GM21367 (cell line): Measurements from ENCODE around the gene MFAP4.
"Not testable (repeated sequence)": the region's sequence is repeated elsewhere in the genome, so short reads cannot be mapped to it uniquely, and the experiment has no call there.

Source experiments
- ATAC-seq: cut with Tn5 transposase; IDR thresholded peaks from one replicate; pipeline ENCODE4 v1.9.1; 2021; ENCODE audit not compliant: unreplicated experiment

The MFAP4 gene

GRCh38 chr17:19354748-19355147 lies 32.2 kb downstream of the MFAP4 start:
- no peak for ATAC-seq

GRCh38 chr17:19353401-19353800 lies 33.6 kb downstream of the MFAP4 start:
- ATAC-seq, result not testable (repeated sequence)

GRCh38 chr17:19348806-19349205 lies 38.2 kb downstream of the MFAP4 start:
- ATAC-seq, result no peak

GRCh38 chr17:19348081-19348650 lies 38.8 kb downstream of the MFAP4 start:
- no peak for ATAC-seq

GRCh38 chr17:19347323-19348080 lies 39.5 kb downstream of the MFAP4 start:
- no peak for ATAC-seq

- ATAC-seq, result no peak
Observed at GRCh38 chr17:19346351-19347255, 40.4 kb downstream of the MFAP4 start.

GRCh38 chr17:19345486-19346350 lies 41.3 kb downstream of the MFAP4 start:
- ATAC-seq, result no peak

GRCh38 chr17:19345067-19345460 lies 41.9 kb downstream of the MFAP4 start:
- ATAC-seq, result no peak

- ATAC-seq, result no peak
Observed at GRCh38 chr17:19344311-19345066, 42.5 kb downstream of the MFAP4 start.

GRCh38 chr17:19343671-19344151 lies 43.3 kb downstream of the MFAP4 start:
- no peak for ATAC-seq

- ATAC-seq, result no peak
Observed at GRCh38 chr17:19343256-19343630, 43.7 kb downstream of the MFAP4 start.

GRCh38 chr17:19342611-19343255 lies 44.3 kb downstream of the MFAP4 start:
- no peak for ATAC-seq

GRCh38 chr17:19341641-19342610 lies 45.1 kb downstream of the MFAP4 start:
- no peak for ATAC-seq

- no peak for ATAC-seq
Observed at GRCh38 chr17:19341211-19341631, 45.8 kb downstream of the MFAP4 start.

- ATAC-seq, result no peak
Observed at GRCh38 chr17:19339341-19339815, 47.6 kb downstream of the MFAP4 start.

- no peak for ATAC-seq
Observed at GRCh38 chr17:19338031-19338990, 48.7 kb downstream of the MFAP4 start.

- ATAC-seq, result no peak
Observed at GRCh38 chr17:19337712-19338023, 49.3 kb downstream of the MFAP4 start.
